Measurements from ENCODE around the gene CLMN.

The CLMN gene

GRCh38 chr14:95246870-95247269 is 72.8 kb downstream of the CLMN start:
- TF ChIP-seq CTCF (IDR thresholded peaks at IDR 0.05; ENCODE audit: insufficient read depth, low read depth, low read length, missing control alignments) = no peak
- DNase-seq (ENCODE audit: low read depth) = no peak
- no peak overlapping the region for H3K4me3 ChIP-seq (ENCODE audit: low read depth, low read length)

- TF ChIP-seq CTCF (IDR thresholded peaks at IDR 0.05; ENCODE audit: insufficient read depth, low read depth, low read length, missing control alignments) = no peak
- no peak overlapping the region for H3K4me3 ChIP-seq (ENCODE audit: low read depth, low read length)
- no peak for DNase-seq (ENCODE audit: low read depth)
Observed at GRCh38 chr14:95245334-95245733, 74.4 kb downstream of the CLMN start.

GRCh38 chr14:95244587-95244986 is 75.1 kb downstream of the CLMN start:
- no peak for TF ChIP-seq CTCF (IDR thresholded peaks at IDR 0.05; ENCODE audit: insufficient read depth, low read depth, low read length, missing control alignments)
- H3K4me3 ChIP-seq (ENCODE audit: low read depth, low read length) = no peak overlapping the region
- no peak for DNase-seq (ENCODE audit: low read depth)

GRCh38 chr14:95242870-95243269 is 76.8 kb downstream of the CLMN start:
- no peak for DNase-seq (ENCODE audit: low read depth)
- TF ChIP-seq CTCF (IDR thresholded peaks at IDR 0.05; ENCODE audit: insufficient read depth, low read depth, low read length, missing control alignments) = no peak

GRCh38 chr14:95240859-95241813 is 78.6 kb downstream of the CLMN start:
- no peak for TF ChIP-seq CTCF (IDR thresholded peaks at IDR 0.05; ENCODE audit: insufficient read depth, low read depth, low read length, missing control alignments)
- DNase-seq (ENCODE audit: low read depth) = no peak
- no peak overlapping the region for H3K4me3 ChIP-seq (ENCODE audit: low read depth, low read length)

More at GRCh38 chr14:95242870-95243269, 76.8 kb downstream of the CLMN start:
- H3K4me3 ChIP-seq (ENCODE audit: low read depth, low read length) = no peak overlapping the region

GRCh38 chr14:95238487-95239298 is 81.0 kb downstream of the CLMN start:
- no peak for TF ChIP-seq CTCF (IDR thresholded peaks at IDR 0.05; ENCODE audit: insufficient read depth, low read depth, low read length, missing control alignments)
- no peak overlapping the region for H3K4me3 ChIP-seq (ENCODE audit: low read depth, low read length)
- no peak for DNase-seq (ENCODE audit: low read depth)
